Measurements from ENCODE around the gene ZNF143. TPM values are rescaled to one million over a fixed set of nuclear protein-coding genes. Genes with fewer than 3 reads are reported as not detected.

Gene ZNF143
- 9.9 to 11.5 TPM (median 10.3 TPM) in 5 replicates for total RNA-seq (2022; extraction: Qiagen RNA extraction)

DNA sequence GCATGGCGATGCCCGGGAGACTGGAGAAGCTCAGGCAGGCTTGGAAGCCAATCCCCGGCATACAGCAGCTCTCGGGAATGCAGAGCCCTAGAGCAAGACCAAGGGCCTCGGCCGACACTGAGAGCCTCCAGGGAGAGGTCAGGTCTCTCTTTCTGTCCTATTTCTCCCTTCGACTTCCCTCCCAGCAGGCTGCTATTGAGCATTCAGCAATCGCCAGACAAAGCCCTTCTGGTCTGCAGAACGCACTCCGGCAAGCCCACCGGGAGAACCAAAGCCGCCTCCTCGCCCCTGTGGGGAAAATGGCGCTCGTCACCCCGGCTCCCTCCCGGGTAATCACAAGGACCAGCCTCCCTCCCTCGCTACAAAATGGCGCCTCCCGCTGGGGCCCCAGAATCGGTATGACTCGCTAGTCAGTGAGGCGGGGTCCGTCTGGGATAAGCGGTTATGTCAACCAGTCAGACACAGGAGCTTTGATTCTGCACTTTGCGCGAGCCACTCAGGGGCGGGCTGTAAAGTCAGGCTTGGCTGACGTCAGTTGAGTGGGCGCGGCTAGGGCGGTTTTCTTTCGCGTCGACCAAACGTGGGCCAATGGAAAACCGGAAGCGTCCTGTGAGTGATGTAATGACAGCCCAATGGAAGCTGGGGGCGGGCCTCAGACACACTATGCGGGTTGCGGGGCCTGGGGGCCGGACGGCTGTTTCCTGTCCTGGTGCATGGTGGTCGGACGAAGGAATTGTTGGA is at the start of gene ZNF143:
Gene ZNF143 (plus strand): TSS at position 691 of the 741 bp plus-strand sequence. CDS start 10,297 bp downstream, outside the sequence.

GRCh38 chr11:9573052-9573774 is 112.4 kb downstream of the ZNF143 start, which contains the start of gene WEE1:
TSS of gene WEE1 (plus strand) at chr11:9573670. CDS start at chr11:9573934, 264 bp downstream.

Other genes with a start within 250 kb of the ZNF143 start
- gene DENND5A, start 195.7 kb upstream of the ZNF143 start, total RNA-seq (2022; extraction: Qiagen RNA extraction) = 37.2 to 41.2 TPM (median 40.5 TPM) in 5 replicates
- 17.8 to 27.3 TPM (median 23.6 TPM) in 5 replicates for gene TMEM41B, start 146.4 kb upstream of the ZNF143 start, total RNA-seq (2022; extraction: Qiagen RNA extraction)
- 85.5 to 123 TPM (median 108 TPM) in 5 replicates for gene IPO7, start 76.4 kb upstream of the ZNF143 start, total RNA-seq (2022; extraction: Qiagen RNA extraction)
- 18.1 to 23.6 TPM (median 21.1 TPM) in 5 replicates for gene WEE1, start 112.7 kb downstream of the ZNF143 start, total RNA-seq (2022; extraction: Qiagen RNA extraction)
- 26.6 to 32.2 TPM (median 30.3 TPM) in 5 replicates for gene SWAP70, start 203.1 kb downstream of the ZNF143 start, total RNA-seq (2022; extraction: Qiagen RNA extraction)